ENCODE data around the gene CCNL2.

DNA sequence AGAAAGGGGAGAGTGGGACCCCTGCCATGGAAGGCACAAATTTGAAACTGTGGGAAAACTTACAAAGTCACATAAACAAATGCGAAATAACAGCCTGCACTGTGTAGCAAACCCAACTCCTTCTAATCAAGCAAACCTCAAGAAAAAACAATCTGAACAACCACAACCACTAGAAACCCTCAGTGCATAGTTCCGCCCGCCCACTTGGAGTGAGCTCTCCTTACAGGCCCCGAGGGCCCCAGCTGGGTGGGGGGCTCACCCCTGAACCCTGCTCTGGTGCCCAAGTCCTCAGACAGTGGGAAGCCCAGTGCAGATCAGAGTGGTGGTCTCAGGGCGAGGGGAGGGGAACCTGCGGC, 39.8 kb downstream of the CCNL2 start:
- TF ChIP-seq, protein P1, sequence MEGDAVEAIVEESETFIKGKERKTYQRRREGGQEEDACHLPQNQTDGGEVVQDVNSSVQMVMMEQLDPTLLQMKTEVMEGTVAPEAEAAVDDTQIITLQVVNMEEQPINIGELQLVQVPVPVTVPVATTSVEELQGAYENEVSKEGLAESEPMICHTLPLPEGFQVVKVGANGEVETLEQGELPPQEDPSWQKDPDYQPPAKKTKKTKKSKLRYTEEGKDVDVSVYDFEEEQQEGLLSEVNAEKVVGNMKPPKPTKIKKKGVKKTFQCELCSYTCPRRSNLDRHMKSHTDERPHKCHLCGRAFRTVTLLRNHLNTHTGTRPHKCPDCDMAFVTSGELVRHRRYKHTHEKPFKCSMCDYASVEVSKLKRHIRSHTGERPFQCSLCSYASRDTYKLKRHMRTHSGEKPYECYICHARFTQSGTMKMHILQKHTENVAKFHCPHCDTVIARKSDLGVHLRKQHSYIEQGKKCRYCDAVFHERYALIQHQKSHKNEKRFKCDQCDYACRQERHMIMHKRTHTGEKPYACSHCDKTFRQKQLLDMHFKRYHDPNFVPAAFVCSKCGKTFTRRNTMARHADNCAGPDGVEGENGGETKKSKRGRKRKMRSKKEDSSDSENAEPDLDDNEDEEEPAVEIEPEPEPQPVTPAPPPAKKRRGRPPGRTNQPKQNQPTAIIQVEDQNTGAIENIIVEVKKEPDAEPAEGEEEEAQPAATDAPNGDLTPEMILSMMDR (IDR thresholded peaks at IDR 0.05), result no peak
- TF ChIP-seq EZH2 (IDR thresholded peaks at IDR 0.05; ENCODE audit: borderline replicate concordance, insufficient read depth, low read depth, low read length, poor library complexity, severe bottlenecking), result no peak
